Fibroblast of pulmonary artery (primary cell): Measurements from ENCODE around the gene FLNB.

Source experiments
- DNase-seq: peaks from one replicate; pipeline ENCODE4 v3.0.0-alpha.2; 2010; ENCODE audit warnings: low read depth
- H3K4me3 ChIP-seq: replicated peaks from 2 replicates; pipeline ENCODE4 v1.5.1; 2011; ENCODE audit warnings: low read depth, mild to moderate bottlenecking, control low read depth, low read length, moderate library complexity
- TF ChIP-seq, protein P1 (sequence below): IDR thresholded peaks from 2 replicates; pipeline ENCODE4 v1.5.1; 2011; ENCODE audit warnings: mild to moderate bottlenecking, control low read depth, low read length, inconsistent platforms; ENCODE audit errors: missing control alignments

Gene FLNB

DNA sequence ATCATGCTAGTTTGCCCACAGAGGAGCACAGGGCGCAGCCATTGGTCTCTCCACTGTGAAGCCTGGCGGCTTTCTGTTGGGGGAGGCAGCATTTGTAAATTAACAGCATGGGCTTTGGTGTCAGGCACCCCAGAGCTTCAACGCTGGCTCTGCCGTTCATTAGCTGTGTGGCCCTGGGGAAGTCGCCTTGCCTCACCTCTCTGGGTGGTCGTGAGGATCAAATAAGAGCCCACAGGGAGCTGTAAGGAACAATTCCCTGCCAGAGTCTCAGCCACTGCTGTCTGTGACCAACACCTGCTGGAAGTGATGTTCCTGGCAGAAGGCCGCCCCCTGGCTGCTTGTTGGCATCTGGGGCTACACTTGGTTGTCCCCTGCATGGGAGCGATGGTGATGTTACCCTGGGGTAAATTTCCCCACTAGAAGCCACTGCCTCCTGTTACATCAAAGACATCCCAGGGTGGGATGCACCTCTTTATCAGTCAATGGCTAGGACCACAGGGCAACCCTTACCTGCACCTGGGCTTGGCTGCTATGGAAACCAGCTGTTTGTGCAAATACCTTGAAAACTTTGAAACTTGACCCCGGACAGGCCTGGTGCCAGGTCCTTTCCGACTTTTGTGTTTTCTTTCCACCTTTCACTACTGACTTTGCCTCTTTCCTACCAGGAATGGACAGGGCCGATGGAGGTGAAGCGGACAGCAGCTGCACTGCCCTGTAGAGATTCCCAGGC is 165.6 kb downstream of the FLNB start:
- TF ChIP-seq, protein P1, sequence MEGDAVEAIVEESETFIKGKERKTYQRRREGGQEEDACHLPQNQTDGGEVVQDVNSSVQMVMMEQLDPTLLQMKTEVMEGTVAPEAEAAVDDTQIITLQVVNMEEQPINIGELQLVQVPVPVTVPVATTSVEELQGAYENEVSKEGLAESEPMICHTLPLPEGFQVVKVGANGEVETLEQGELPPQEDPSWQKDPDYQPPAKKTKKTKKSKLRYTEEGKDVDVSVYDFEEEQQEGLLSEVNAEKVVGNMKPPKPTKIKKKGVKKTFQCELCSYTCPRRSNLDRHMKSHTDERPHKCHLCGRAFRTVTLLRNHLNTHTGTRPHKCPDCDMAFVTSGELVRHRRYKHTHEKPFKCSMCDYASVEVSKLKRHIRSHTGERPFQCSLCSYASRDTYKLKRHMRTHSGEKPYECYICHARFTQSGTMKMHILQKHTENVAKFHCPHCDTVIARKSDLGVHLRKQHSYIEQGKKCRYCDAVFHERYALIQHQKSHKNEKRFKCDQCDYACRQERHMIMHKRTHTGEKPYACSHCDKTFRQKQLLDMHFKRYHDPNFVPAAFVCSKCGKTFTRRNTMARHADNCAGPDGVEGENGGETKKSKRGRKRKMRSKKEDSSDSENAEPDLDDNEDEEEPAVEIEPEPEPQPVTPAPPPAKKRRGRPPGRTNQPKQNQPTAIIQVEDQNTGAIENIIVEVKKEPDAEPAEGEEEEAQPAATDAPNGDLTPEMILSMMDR: peak; percentile 34
- DNase-seq: peak; percentile 30
- no peak overlapping the region for H3K4me3 ChIP-seq

DNA sequence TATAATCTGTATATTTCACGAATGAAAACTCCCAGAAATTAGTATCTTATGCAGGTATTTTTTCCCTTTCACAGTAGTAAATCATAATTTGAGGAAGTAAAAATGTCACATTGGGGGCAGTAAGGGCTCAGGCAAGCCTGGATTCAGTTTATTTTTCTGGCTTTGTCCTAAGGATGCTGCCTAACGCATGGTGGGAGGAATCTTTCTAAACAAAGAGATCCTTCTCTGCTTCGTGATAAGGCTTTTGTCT is 166.9 kb downstream of the FLNB start:
- no peak for DNase-seq
- no peak overlapping the region for H3K4me3 ChIP-seq
- TF ChIP-seq, protein P1: no peak

DNA sequence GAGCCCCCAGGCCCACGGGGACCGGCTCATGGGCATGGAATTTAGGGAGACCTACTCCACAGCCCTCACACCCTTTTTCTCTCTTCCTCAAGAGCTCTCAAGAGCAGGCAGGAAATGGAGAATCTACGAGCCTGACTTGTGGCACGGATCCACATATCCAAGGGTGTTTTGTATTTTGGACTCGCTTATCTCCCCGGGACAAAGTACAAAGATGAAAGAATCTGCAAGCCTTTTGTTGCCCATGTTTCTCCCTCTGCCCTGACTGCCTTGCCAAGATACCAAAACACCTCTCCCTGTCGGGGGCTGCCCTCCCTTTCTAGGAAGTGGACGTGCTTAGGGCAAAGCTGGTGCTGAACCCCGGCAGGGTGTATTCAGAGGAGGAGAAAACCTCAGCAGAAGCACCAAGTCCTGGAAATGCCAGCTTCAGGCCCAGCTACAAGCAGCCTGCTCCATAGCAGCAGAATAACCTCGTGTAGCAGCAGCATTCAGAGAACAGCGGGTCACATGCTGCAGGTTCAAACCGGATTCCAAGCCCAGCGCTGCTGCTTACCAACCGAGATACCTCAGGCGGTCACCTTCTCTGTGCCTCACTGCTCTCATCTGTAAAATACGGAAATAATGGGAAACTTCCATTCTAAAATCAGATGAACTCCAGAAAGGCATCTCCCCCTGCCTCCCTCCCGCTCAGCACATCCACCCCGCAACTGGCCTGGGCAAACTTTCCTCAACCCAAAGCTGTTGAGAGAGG is 167.4 kb downstream of the FLNB start:
- TF ChIP-seq, protein P1: no peak
- peak; percentile 53 for DNase-seq
- no peak overlapping the region for H3K4me3 ChIP-seq

DNA sequence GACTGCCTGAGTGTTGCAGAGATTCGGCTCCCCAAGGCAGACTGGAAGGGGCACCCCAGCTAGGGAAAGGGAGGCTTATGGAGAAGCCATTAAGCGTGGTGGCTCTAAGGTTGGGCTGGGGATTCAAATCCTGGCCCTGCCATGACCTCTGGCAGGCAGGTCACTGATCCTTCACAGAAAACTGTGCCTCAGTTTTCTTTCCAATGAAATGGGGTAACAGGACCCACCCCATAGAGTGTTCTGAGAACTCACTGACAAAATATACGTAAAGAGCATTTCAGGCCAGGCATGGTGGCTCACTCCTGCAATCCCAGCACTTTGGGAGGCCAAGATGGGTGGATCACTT is 167.9 kb downstream of the FLNB start:
- no peak for DNase-seq
- H3K4me3 ChIP-seq: no peak overlapping the region
- TF ChIP-seq, protein P1: no peak

DNA sequence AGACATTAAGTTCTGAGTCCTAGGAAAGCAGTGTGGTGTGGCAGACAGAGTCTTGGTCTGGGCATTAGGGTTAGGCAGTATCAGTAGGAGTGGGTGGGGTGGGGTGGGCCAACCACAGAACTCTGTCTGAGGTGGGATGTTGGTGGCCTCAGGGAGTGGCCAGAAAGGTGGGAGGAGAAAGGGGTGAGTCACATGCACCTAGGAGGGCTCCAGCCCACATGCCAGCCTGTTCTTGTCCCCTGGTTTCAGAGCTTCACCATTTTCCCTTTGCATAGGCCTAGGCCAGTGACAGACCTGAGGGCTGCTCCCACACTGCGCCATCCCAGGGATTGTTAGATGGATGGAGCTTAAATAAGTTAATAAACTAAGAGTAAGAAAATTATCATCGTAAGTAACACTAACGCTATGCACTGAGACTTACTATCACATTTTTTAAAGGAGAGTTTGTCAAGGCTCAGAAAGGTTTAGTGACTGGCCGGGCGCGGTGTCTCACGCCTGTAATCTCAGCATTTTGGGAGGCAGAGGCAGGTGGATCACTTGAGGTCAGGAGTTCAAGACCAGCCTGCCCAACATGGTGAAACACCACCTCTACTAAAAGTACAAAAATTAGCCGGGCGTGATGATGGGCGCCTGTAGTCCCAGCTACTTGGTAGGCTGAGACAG is 168.7 kb downstream of the FLNB start:
- DNase-seq: no peak
- TF ChIP-seq, protein P1: no peak
- H3K4me3 ChIP-seq: no peak overlapping the region

DNA sequence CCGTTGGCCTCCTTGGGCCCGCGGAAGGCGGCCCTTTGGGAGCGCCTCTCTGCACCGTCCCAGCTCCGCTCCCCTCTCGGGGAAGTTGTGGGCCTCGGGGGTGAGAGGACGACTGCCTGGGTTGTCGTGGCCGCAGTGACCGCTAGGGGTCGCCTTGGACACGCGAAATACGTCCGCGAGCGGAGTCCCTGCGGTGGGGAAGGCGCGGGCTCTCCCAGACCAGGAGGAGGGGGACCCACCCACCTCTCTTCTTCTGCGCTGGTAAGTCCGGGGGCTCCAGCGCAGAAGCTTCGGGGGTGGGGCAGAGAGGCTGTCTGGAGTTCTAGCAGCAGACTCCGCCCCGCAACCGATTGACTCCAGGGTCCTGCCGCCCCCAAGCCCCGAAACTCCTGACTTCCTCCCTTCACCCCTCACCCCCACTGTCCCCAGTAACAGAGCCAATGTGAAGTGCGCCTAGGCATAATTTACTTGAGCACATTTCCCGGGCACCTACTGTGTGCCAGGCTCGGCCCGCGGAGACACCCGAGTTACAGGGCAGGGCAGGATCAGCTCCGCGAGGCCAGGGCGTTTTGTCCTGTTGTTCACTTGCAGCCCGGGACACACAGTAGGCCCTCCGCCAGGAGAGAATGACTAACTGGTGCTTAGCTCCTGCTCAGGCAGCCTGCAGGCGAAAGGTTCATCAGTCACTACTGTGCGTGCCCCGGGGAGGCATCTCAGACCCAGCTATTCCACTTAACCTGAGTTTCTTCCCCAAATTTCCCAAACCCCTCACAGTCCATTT is 169.7 kb downstream of the FLNB start:
- H3K4me3 ChIP-seq: peak overlapping the region; percentile 49
- peak; percentile 81 for DNase-seq
- TF ChIP-seq, protein P1: peak; percentile 73
